ENCODE results near the gene ZNF639. TPM values are rescaled to one million over a fixed set of nuclear protein-coding genes. Genes with fewer than 3 reads are reported as not detected.
"Not testable (repeated sequence)": the region's sequence is repeated elsewhere in the genome, so short reads cannot be mapped to it uniquely, and the experiment has no call there.

The ZNF639 gene
- total and polyA plus RNA-seq, 2 of the 13 experiments (the other 11 are each of a cell fraction or from before 2014, with no cell fraction given) = 11.6 to 42.4 TPM

DNA sequence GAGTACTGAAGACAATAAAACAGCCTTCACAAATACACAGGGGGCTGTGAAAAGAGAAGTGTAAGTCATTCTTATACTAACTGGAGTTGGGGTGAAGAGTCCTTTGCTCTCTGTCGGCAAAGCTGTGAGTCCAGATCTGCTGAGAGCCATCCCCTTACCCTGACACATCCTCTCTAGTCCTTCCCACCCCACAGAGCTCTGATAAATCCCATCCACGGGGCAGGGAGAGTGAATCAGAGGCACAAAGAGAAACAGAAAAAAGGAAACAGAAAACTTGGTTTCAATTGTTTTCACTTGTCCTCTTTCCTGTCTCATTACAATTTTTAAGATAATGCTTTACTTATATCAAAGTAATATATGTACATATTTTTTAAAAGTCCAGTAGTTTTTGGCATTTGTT is 18.2 kb upstream of the ZNF639 start (continued):
- TF ChIP-seq ZNF674 (CRISPR knock-in tag; IDR thresholded peaks at IDR 0.05; ENCODE audit: low read depth) (no peak), PHF21A (CRISPR knock-in tag; IDR thresholded peaks at IDR 0.05) (no peak)

- H3K4me1 ChIP-seq (ENCODE audit: insufficient read depth, low read length); H3K36me3 ChIP-seq (replicated peaks in 1 of 2; ENCODE audit: control insufficient read depth in 1 of 2, insufficient read depth in 2 of 2, low read length in 2 of 2); BruUV-seq (replicated peaks); CTCF ChIA-PET (ENCODE audit: low intra/inter-chr PET ratio, low total read pairs); H3K9me3 ChIP-seq (ENCODE audit: low read length); ATAC-seq; intact Hi-C loops (cut with micrococcal nuclease; ENCODE audit: unreplicated experiment); H3K79me2 ChIP-seq (ENCODE audit: insufficient read depth, low read length); H2AFZ ChIP-seq (ENCODE audit: low read length); H3K4me2 ChIP-seq (ENCODE audit: low read depth, low read length); H3K4me3 ChIP-seq (replicated peaks in 1 of 3; ENCODE audit: insufficient read depth in 1 of 3, low read depth in 2 of 3, low read length in 3 of 3); H3K27me3 ChIP-seq (ENCODE audit: control insufficient read depth in 1 of 2, insufficient read depth in 2 of 2, low read length in 2 of 2); H3K27ac ChIP-seq (ENCODE audit: extremely low read length, insufficient read depth, low read length); H3K9ac ChIP-seq (ENCODE audit: insufficient read depth, low read depth, low read length); POLR2A ChIA-PET; DNase-seq (ENCODE audit: low spot score); H4K20me1 ChIP-seq (ENCODE audit: insufficient read depth, low read length); FAIRE-seq: not testable (repeated sequence)
- in situ Hi-C loops (cut with HindIII; ENCODE audit: extremely low pct_ligation_motif_present, low pct_unique_long_range_greater_than_20kb) = loop anchor here (25.0 kb wide), 1 partner anchor 870 kb away; no protein-coding TSS in a partner anchor
- WGBS (ENCODE audit: low lambda C conversion rate) = 12% methylated on average over 2 of the region's 2 CpGs
Observed at GRCh38 chr3:179307362-179307761, 15.5 kb upstream of the ZNF639 start.

GRCh38 chr3:179308001-179308400 is 14.8 kb upstream of the ZNF639 start:
- Histone ChIP-seq H3K79me2 (ENCODE audit: insufficient read depth, low read length) (no peaks in the 10 kb centered on the region), H3K9me3 (ENCODE audit: low read length) (no peaks in the 10 kb centered on the region), H2AFZ (ENCODE audit: low read length) (no peak overlapping the region), H3K27me3 (ENCODE audit: control insufficient read depth in 1 of 2, insufficient read depth in 2 of 2, low read length in 2 of 2) (no peaks in the 10 kb centered on the region; a peak in 1 of 5 replicates), H3K36me3 (replicated peaks in 1 of 2; ENCODE audit: control insufficient read depth in 1 of 2, insufficient read depth in 2 of 2, low read length in 2 of 2) (no peaks in the 10 kb centered on the region), H3K4me1 (ENCODE audit: insufficient read depth, low read length) (peaks cover 8% of the 10 kb centered on the region; the same call in 1 of the 2 replicates), H3K4me3 (replicated peaks in 1 of 3; ENCODE audit: insufficient read depth in 1 of 3, low read depth in 2 of 3, low read length in 3 of 3) (no peak overlapping the region), H4K20me1 (ENCODE audit: insufficient read depth, low read length) (no peaks in the 10 kb centered on the region), H3K9ac (ENCODE audit: insufficient read depth, low read depth, low read length) (no peak overlapping the region), H3K4me2 (ENCODE audit: low read depth, low read length) (no peak overlapping the region), H3K27ac (ENCODE audit: extremely low read length, insufficient read depth, low read length) (no peak overlapping the region)
- ChIA-PET POLR2A (no interaction called here), CTCF (ENCODE audit: low intra/inter-chr PET ratio, low total read pairs) (no interaction called here)
- no TSS peak for BruUV-seq (replicated peaks)
- FAIRE-seq (no peak), DNase-seq (ENCODE audit: low spot score) (no peak), ATAC-seq (no peak)
- in situ Hi-C loops (cut with HindIII; ENCODE audit: extremely low pct_ligation_motif_present, low pct_unique_long_range_greater_than_20kb) = loop anchor here (25.0 kb wide), 1 partner anchor 871 kb away; no protein-coding TSS in a partner anchor
- no peak for TF ChIP-seq ZNF614 (CRISPR knock-in tag; IDR thresholded peaks at IDR 0.05; ENCODE audit: borderline replicate concordance)
- no peak for TF ChIP-seq SMAD3 (CRISPR knock-in tag; IDR thresholded peaks at IDR 0.05)
- TF ChIP-seq ZFP82 (CRISPR knock-in tag; IDR thresholded peaks at IDR 0.05; ENCODE audit: borderline replicate concordance) = no peak
- no peak for TF ChIP-seq CREM (IDR thresholded peaks at IDR 0.05)
- no peak for TF ChIP-seq CREM (CRISPR knock-in tag; IDR thresholded peaks at IDR 0.05)
- TF ChIP-seq SSRP1 (CRISPR knock-in tag; IDR thresholded peaks at IDR 0.05) = no peak
- no peak for TF ChIP-seq ZFP62 (CRISPR knock-in tag; IDR thresholded peaks at IDR 0.05)
- no peak for TF ChIP-seq TP53 (CRISPR knock-in tag; conservative IDR thresholded peaks at IDR 0.05)
- no peak for TF ChIP-seq KAT8 (CRISPR knock-in tag; IDR thresholded peaks at IDR 0.05)
- TF ChIP-seq DPF2 (CRISPR knock-in tag; IDR thresholded peaks at IDR 0.05; ENCODE audit: borderline replicate concordance, low read depth) = no peak
- intact Hi-C loops (cut with micrococcal nuclease; ENCODE audit: unreplicated experiment) = loop anchor here (2.0 kb wide), 1 partner anchor 19 kb away; no protein-coding TSS in a partner anchor
